K562 (cell line): ENCODE results near the gene SLC1A4. TPM values are rescaled to one million over a fixed set of nuclear protein-coding genes. Genes with fewer than 3 reads are reported as not detected.

Experiments
- BCOR ChIP-seq: fragments of 450-650 bp; IDR thresholded peaks from 2 replicates; pipeline ENCODE4 v1.6.1; 2016
- ETV5 ChIP-seq: sonication (generic); formaldehyde crosslinking; IDR thresholded peaks from 2 replicates; pipeline ENCODE4 v1.4.0; 2020; ENCODE audit warnings: low read depth, mild to moderate bottlenecking, missing genetic modification reagents
- EWSR1 ChIP-seq: fragments of 450-650 bp; IDR thresholded peaks from 2 replicates; pipeline ENCODE4 v1.6.1; 2018; ENCODE audit warnings: borderline replicate concordance, mild to moderate bottlenecking, low read depth, moderate library complexity; ENCODE audit not compliant: partially characterized antibody
- HDAC3 ChIP-seq: fragments of 450-650 bp; IDR thresholded peaks from 2 replicates; pipeline ENCODE4 v1.6.1; 2018; ENCODE audit warnings: borderline replicate concordance, mild to moderate bottlenecking, moderate library complexity; ENCODE audit not compliant: partially characterized antibody
- HMGN3 ChIP-seq: IDR thresholded peaks from 2 replicates; pipeline ENCODE4 v1.6.1; 2011; ENCODE audit warnings: borderline replicate concordance, low read depth, mild to moderate bottlenecking, mixed read lengths, low read length; ENCODE audit not compliant: insufficient read length; ENCODE audit errors: extremely low read depth
- KLF1 ChIP-seq: fragments of 450-650 bp; IDR thresholded peaks from 2 replicates; pipeline ENCODE4 v1.6.1; 2016; ENCODE audit warnings: missing genetic modification characterization, missing compliant biosample characterization
- KLF13 ChIP-seq: fragments of 450-650 bp; IDR thresholded peaks from 2 replicates; pipeline ENCODE4 v1.6.1; 2016; ENCODE audit warnings: missing genetic modification characterization, low read depth, mild to moderate bottlenecking, missing compliant biosample characterization, moderate library complexity, borderline replicate concordance
- MBD2 ChIP-seq: sonication (generic); IDR thresholded peaks from 2 replicates; pipeline ENCODE4 v1.6.1; 2016; ENCODE audit warnings: low read depth, borderline replicate concordance
- MCM3 ChIP-seq: fragments of 450-650 bp; IDR thresholded peaks from 2 replicates; pipeline ENCODE4 v1.6.1; 2016
- MTF1 ChIP-seq: fragments of 250-450 bp; sonication (Bioruptor Pico); IDR thresholded peaks from 2 replicates; pipeline ENCODE4 v1.9.0; 2021; ENCODE audit warnings: moderate library complexity, mild to moderate bottlenecking, inconsistent platforms, borderline replicate concordance
- OTX1 ChIP-seq: fragments of 450-650 bp; formaldehyde crosslinking; IDR thresholded peaks from 2 replicates; pipeline ENCODE4 v1.4.0; 2022; ENCODE audit warnings: mild to moderate bottlenecking
- PHF21A ChIP-seq: fragments of 450-650 bp; IDR thresholded peaks from 2 replicates; pipeline ENCODE4 v1.6.1; 2017; ENCODE audit warnings: low read depth, borderline replicate concordance
- SIN3B ChIP-seq: fragments of 450-650 bp; IDR thresholded peaks from 2 replicates; pipeline ENCODE4 v1.6.1; 2017; ENCODE audit warnings: low read depth, mild to moderate bottlenecking, moderate library complexity
- TARDBP ChIP-seq: fragments of 450-650 bp; IDR thresholded peaks from 2 replicates; pipeline ENCODE4 v1.6.1; 2016
- YY1 ChIP-seq, 3 experiments: IDR thresholded peaks; 2 replicates each; pipeline ENCODE4 v1.6.1; 2011; ENCODE audit warnings: low read length in 2 of 3, mild to moderate bottlenecking in 2 of 3, moderate library complexity in 2 of 3, borderline replicate concordance in 1 of 3, control low read depth in 1 of 3, low read depth in 1 of 3; ENCODE audit not compliant: insufficient read depth in 3 of 3, insufficient replicate concordance in 2 of 3, control insufficient read depth in 1 of 3, insufficient read length in 1 of 3; ENCODE audit errors: extremely low read depth in 1 of 3
- ZBTB8A ChIP-seq: fragments of 450-650 bp; IDR thresholded peaks from 2 replicates; pipeline ENCODE4 v1.6.1; 2018; ENCODE audit warnings: mild to moderate bottlenecking, moderate library complexity; ENCODE audit not compliant: partially characterized antibody
- ZNF212 ChIP-seq: fragments of 450-650 bp; formaldehyde crosslinking; IDR thresholded peaks from 2 replicates; pipeline ENCODE4 v1.4.0; 2020; ENCODE audit warnings: mild to moderate bottlenecking
- ZNF263 ChIP-seq: sonication (generic); formaldehyde crosslinking; IDR thresholded peaks from 2 replicates; pipeline ENCODE4 v1.8.0; 2022; ENCODE audit warnings: mild to moderate bottlenecking, missing genetic modification reagents, borderline replicate concordance
- polyA plus RNA-seq, 8 experiments: library from polyadenylated mRNA; depleted of rRNA in 4 of 8; stranded (reverse) in 5 of 8; unstranded in 3 of 8; fragments of >200 nt; fragmentation: Nextera tagmentation in 2 of 8; fragmentation: Illumina TruSeq in 1 of 8; extraction: Ambion mirVana in 2 of 8; extraction: Trizol in 1 of 8; gene quantifications; 2 replicates each; pipeline versions ENCODE4 v1.2.1 to v1.2.3, GENCODE V29; 2011 to 2014; ENCODE audit warnings: inconsistent platforms in 1 of 8, missing spikeins in 1 of 8
- total RNA-seq, 7 experiments: library from RNA; depleted of rRNA in 6 of 7; stranded (reverse); fragments of >200 nt in 6 of 7; fragmentation: Illumina TruSeq in 2 of 7; extraction: Trizol in 2 of 7; gene quantifications; 2 replicates each; pipeline versions ENCODE4 v1.2.1 to v1.2.3, GENCODE V29; 2011 to 2021; ENCODE audit warnings: low replicate concordance in 1 of 7
- TF ChIP-seq, protein P1 (sequence below): sonication (generic); formaldehyde crosslinking; IDR thresholded peaks from 2 replicates; pipeline ENCODE4 v1.5.0; 2020; ENCODE audit warnings: missing genetic modification reagents
- TF ChIP-seq, protein P2 (sequence below), 2 experiments: fragments of 150-350 bp in 1 of 2; IDR thresholded peaks; 2 replicates each; pipeline ENCODE4 v1.6.1; 2012 to 2016; ENCODE audit warnings: low read depth in 2 of 2, low read length in 2 of 2, mild to moderate bottlenecking in 1 of 2, moderate library complexity in 1 of 2
- TF ChIP-seq, protein P3 (sequence below): fragments of 250-450 bp; sonication (Bioruptor Pico); IDR thresholded peaks from 2 replicates; pipeline ENCODE4 v1.8.0; 2021; ENCODE audit warnings: moderate library complexity, mild to moderate bottlenecking, inconsistent platforms

Gene SLC1A4
- total and polyA plus RNA-seq, 9 of the 15 experiments (the other 6 are each of a cell fraction or from before 2014, with no cell fraction given), result 4.4 to 24.0 (median 10.9) TPM

DNA sequence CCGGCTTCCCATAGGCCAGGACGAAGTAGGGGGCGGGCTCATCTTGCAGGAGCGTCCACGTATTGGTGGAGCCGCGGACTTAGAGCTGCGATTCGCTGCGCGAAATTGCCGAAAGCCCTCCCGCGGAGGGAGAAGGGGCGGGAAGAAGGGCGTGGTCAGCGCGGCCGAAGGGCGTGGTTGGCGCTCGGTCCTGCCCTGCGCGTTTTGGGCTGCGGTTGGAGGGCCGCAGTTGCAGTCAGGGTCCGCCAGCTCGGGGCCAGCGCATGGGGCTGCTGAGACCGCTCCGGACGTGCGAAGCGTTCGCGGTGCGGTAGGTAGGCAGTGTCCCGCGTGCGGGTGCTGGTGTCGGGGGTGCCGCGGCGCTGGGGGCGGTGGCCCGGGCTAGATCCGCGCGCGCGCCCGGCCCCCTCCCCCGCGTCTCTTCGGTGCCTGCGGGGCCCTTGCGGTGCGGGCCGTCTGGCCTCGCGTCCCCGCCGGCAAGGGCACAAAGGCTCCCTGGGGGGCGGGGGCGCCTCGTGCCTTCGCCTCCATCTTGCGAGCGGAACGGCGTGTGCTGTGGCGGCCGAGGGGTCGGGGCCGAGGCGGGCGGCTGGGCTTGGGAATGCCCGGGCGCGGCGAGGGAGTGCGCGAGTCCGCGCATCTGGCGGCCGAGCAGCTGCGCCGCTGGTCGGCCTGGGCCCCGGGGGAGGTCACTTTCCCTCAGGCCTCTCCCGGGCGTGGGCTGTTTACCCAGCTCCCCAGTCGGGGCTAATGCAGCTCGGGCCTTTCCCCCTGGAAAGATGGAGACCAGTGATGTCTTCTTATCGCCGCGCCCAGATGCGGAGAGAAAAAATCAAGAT is 67.2 kb downstream of the SLC1A4 start, which contains the start of gene CEP68 (continued):
- TF ChIP-seq, protein P1, sequence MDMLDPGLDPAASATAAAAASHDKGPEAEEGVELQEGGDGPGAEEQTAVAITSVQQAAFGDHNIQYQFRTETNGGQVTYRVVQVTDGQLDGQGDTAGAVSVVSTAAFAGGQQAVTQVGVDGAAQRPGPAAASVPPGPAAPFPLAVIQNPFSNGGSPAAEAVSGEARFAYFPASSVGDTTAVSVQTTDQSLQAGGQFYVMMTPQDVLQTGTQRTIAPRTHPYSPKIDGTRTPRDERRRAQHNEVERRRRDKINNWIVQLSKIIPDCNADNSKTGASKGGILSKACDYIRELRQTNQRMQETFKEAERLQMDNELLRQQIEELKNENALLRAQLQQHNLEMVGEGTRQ (CRISPR knock-in tag), result no peak
- no peak for TF ChIP-seq ZBTB8A
- peak; percentile 78 for TF ChIP-seq SIN3B
- TF ChIP-seq ZNF263 (CRISPR knock-in tag), result no peak
- 0 out of 2 replicates have a peak, but pooled peaks have one; percentile 38 for TF ChIP-seq TARDBP
- TF ChIP-seq PHF21A, result peak; percentile 44; the same call in 1 of the 2 replicates
- no peak for TF ChIP-seq EWSR1
- TF ChIP-seq HMGN3, result peak; percentile 58
- peak; percentile 37; the same call in 1 of the 2 replicates for TF ChIP-seq ZNF212 (CRISPR knock-in tag)
- no peak for TF ChIP-seq HDAC3
- TF ChIP-seq YY1 (IDR thresholded peaks at IDR 0.05; ENCODE audit: borderline replicate concordance in 1 of 3, control insufficient read depth in 1 of 3, extremely low read depth in 1 of 3, insufficient read depth in 3 of 3, insufficient read length in 1 of 3, insufficient replicate concordance in 2 of 3, low read depth in 1 of 3, low read length in 2 of 3), result peak; percentile 7 to 75 (median 68)
- TF ChIP-seq, protein P2, sequence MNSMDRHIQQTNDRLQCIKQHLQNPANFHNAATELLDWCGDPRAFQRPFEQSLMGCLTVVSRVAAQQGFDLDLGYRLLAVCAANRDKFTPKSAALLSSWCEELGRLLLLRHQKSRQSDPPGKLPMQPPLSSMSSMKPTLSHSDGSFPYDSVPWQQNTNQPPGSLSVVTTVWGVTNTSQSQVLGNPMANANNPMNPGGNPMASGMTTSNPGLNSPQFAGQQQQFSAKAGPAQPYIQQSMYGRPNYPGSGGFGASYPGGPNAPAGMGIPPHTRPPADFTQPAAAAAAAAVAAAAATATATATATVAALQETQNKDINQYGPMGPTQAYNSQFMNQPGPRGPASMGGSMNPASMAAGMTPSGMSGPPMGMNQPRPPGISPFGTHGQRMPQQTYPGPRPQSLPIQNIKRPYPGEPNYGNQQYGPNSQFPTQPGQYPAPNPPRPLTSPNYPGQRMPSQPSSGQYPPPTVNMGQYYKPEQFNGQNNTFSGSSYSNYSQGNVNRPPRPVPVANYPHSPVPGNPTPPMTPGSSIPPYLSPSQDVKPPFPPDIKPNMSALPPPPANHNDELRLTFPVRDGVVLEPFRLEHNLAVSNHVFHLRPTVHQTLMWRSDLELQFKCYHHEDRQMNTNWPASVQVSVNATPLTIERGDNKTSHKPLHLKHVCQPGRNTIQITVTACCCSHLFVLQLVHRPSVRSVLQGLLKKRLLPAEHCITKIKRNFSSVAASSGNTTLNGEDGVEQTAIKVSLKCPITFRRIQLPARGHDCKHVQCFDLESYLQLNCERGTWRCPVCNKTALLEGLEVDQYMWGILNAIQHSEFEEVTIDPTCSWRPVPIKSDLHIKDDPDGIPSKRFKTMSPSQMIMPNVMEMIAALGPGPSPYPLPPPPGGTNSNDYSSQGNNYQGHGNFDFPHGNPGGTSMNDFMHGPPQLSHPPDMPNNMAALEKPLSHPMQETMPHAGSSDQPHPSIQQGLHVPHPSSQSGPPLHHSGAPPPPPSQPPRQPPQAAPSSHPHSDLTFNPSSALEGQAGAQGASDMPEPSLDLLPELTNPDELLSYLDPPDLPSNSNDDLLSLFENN (IDR thresholded peaks at IDR 0.05; ENCODE audit: low read depth in 2 of 2, low read length in 2 of 2), result peak in 1 of 2 experiments; percentile 75; a peak in 1 of 4 replicates
- no peak for TF ChIP-seq ETV5 (CRISPR knock-in tag)
- TF ChIP-seq BCOR, result no peak
- TF ChIP-seq MCM3, result no peak
- peak; percentile 67; the same call in 1 of the 2 replicates for TF ChIP-seq KLF1
- TF ChIP-seq MBD2, result peak; percentile 97
- no peak for TF ChIP-seq MTF1 (CRISPR knock-in tag)
- no peak for TF ChIP-seq OTX1 (CRISPR knock-in tag)
- peak; percentile 74; the same call in 1 of the 2 replicates for TF ChIP-seq KLF13 (tag)
- TF ChIP-seq, protein P3, sequence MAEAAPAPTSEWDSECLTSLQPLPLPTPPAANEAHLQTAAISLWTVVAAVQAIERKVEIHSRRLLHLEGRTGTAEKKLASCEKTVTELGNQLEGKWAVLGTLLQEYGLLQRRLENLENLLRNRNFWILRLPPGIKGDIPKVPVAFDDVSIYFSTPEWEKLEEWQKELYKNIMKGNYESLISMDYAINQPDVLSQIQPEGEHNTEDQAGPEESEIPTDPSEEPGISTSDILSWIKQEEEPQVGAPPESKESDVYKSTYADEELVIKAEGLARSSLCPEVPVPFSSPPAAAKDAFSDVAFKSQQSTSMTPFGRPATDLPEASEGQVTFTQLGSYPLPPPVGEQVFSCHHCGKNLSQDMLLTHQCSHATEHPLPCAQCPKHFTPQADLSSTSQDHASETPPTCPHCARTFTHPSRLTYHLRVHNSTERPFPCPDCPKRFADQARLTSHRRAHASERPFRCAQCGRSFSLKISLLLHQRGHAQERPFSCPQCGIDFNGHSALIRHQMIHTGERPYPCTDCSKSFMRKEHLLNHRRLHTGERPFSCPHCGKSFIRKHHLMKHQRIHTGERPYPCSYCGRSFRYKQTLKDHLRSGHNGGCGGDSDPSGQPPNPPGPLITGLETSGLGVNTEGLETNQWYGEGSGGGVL, result no peak
